Lower leg skin (tissue), 4 donors: ENCODE data around the gene RPS26. TPM values are rescaled to one million over a fixed set of nuclear protein-coding genes. Genes with fewer than 3 reads are reported as not detected.

ENCODE experiments used
- DNase-seq, 2 donors: peaks; one replicate each; pipeline ENCODE4 v3.0.0-alpha.2; 2019; ENCODE audit warnings: low spot score in 2 of 2
- H3K4me3 ChIP-seq: fragments of 200-600 bp; sonication (generic); 2 replicates; pipeline ENCODE4 v1.5.1; 2017; ENCODE audit warnings: mild to moderate bottlenecking, low read depth; ENCODE audit not compliant: poor library complexity, severe bottlenecking
- CTCF ChIP-seq, 3 donors: fragments of 450-650 bp; IDR thresholded peaks; one replicate each; pipeline ENCODE4 v1.5.1; 2016; ENCODE audit warnings: antibody characterized with exemption in 3 of 3, mild to moderate bottlenecking in 3 of 3, moderate library complexity in 2 of 3
- POLR2A ChIP-seq, 2 donors: fragments of 450-650 bp; IDR thresholded peaks; one replicate each; pipeline ENCODE4 v1.6.1; 2016 to 2017; ENCODE audit warnings: antibody characterized with exemption in 2 of 2, mild to moderate bottlenecking in 1 of 2, moderate library complexity in 1 of 2
- WGBS, 2 donors: methylation state at CpG; one replicate each; pipeline ENCODE4 v1.1.5; 2018; 5-methylcytosine and 5-hydroxymethylcytosine counted together
- intact Hi-C: fragments of 100-400 bp; cut with DNase I; formaldehyde crosslinking; loops from one replicate; pipeline ENCODE4 v1.15.0; 2023; ENCODE audit warnings: low total_unique reads
- total RNA-seq, 4 donors: library from RNA; depleted of rRNA; stranded (reverse); fragments of >200 nt; gene quantifications; one replicate each; pipeline ENCODE4 v1.1.0, GENCODE V29; 2016

Gene RPS26
- total RNA-seq, 4 donors from 2014 or later, result 390 to 2,886 (median 552) TPM

DNA sequence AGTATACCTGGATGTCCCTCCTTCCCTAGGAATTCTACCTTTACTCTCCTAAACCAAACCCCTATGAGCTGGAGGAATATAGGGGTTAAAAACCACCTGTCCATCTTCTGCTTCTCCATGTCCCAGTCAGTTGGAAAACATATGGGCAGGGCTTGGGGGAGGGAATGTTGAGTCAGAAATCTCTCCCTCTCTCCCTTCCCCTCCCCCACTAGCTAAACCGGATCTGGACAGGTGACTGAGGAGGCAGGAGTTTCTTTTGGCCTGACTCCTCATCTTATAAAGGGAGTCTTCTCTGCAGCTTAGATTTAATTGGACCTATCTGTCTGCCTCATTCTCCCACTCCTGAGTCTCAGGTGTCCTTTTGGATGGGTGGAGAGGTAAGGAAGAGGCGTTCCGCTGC is 44.4 kb downstream of the RPS26 start:
- 68 to 69% methylated on average over 3 of the region's 3 CpGs for WGBS, 2 donors
- H3K4me3 ChIP-seq, result no peak overlapping the region
- peak in 1 of 2 donors; percentile 54 for DNase-seq
- TF ChIP-seq POLR2A (IDR thresholded peaks at IDR 0.05) (no peak), CTCF (IDR thresholded peaks at IDR 0.05) (no peak)
- intact Hi-C loops, result no loop called here

GRCh38 chr12:56086608-56087007 is 44.9 kb downstream of the RPS26 start:
- 92 to 93% methylated on average over 6 of the region's 6 CpGs for WGBS, 2 donors
- H3K4me3 ChIP-seq, result no peak overlapping the region
- DNase-seq, result no peak
- TF ChIP-seq POLR2A (IDR thresholded peaks at IDR 0.05) (no peak), CTCF (IDR thresholded peaks at IDR 0.05) (no peak)
- intact Hi-C loops, result no loop called here

GRCh38 chr12:56087220-56087619 is 45.5 kb downstream of the RPS26 start:
- no peak for DNase-seq
- no peak for TF ChIP-seq CTCF (IDR thresholded peaks at IDR 0.05)
- TF ChIP-seq POLR2A (IDR thresholded peaks at IDR 0.05), result no peak
- intact Hi-C loops, result no loop called here

More at GRCh38 chr12:56087220-56087619, 45.5 kb downstream of the RPS26 start:
- H3K4me3 ChIP-seq, result no peak overlapping the region
- WGBS, 2 donors, result 75 to 78% methylated on average over 6 of the region's 6 CpGs

Other genes with a start within 250 kb of the RPS26 start
- 10 to 100 TPM; 36.8 to 62.1 (median 59.6) TPM for gene SARNP, start 224.2 kb upstream of the RPS26 start, total RNA-seq
- 10 to 100 TPM; 10.7 to 21.5 (median 17.8) TPM for gene ORMDL2, start 223.9 kb upstream of the RPS26 start, total RNA-seq
- gene DNAJC14, start 212.3 kb upstream of the RPS26 start, total RNA-seq, result 10 to 100 TPM; 25.8 to 39.3 (median 36.1) TPM
- 1 to 10 TPM; 3.4 to 9.0 (median 5.1) TPM for gene MMP19, start 199.0 kb upstream of the RPS26 start, total RNA-seq
- 10 to 100 TPM; 46.8 to 63.7 (median 49.1) TPM for gene PYM1, start 114.0 kb upstream of the RPS26 start, total RNA-seq
- gene DGKA, start 110.8 kb upstream of the RPS26 start, total RNA-seq, result 100 to 1,000 TPM; 139 to 354 (median 176) TPM
- gene PMEL, start 75.9 kb upstream of the RPS26 start, total RNA-seq, result 10 to 100 TPM; 17.2 to 49.3 (median 34.2) TPM
- 10 to 100 TPM; 18.3 to 25.2 (median 24.0) TPM for gene CDK2, start 75.1 kb upstream of the RPS26 start, total RNA-seq
- gene RAB5B, start 67.8 kb upstream of the RPS26 start, total RNA-seq, result 100 to 1,000 TPM in 3 of 4 donors, 10 to 100 TPM in 1; 96.9 to 141 (median 129) TPM
- 10 to 100 TPM in 3 of 4 donors, 1 to 10 TPM in 1; 7.6 to 21.4 (median 13.8) TPM for gene SUOX, start 44.6 kb upstream of the RPS26 start, total RNA-seq
- 1 to 10 TPM; 2.4 to 5.8 (median 3.4) TPM for gene IKZF4, start 20.9 kb upstream of the RPS26 start, total RNA-seq
- gene ERBB3, start 38.2 kb downstream of the RPS26 start, total RNA-seq, result 100 to 1,000 TPM; 177 to 209 (median 202) TPM
- 100 to 1,000 TPM; 118 to 201 (median 130) TPM for gene PA2G4, start 62.6 kb downstream of the RPS26 start, total RNA-seq
- gene RPL41, start 74.7 kb downstream of the RPS26 start, total RNA-seq, result 1,000 to 10,000 TPM; 3,201 to 5,967 (median 4,725) TPM
- gene ZC3H10, start 76.3 kb downstream of the RPS26 start, total RNA-seq, result 1 to 10 TPM; 3.4 to 4.4 (median 3.7) TPM
- gene ESYT1, start 86.3 kb downstream of the RPS26 start, total RNA-seq, result 10 to 100 TPM; 51.2 to 84.1 (median 64.9) TPM
- 10 to 100 TPM in 3 of 4 donors, 1 to 10 TPM in 1; 9.0 to 40.1 (median 22.5) TPM for gene MYL6B, start 110.7 kb downstream of the RPS26 start, total RNA-seq
- gene MYL6, start 116.4 kb downstream of the RPS26 start, total RNA-seq, result 1,000 to 10,000 TPM in 1 of 4 donors, 100 to 1,000 TPM in 3; 700 to 1,156 (median 824) TPM
- gene SMARCC2, start 147.6 kb downstream of the RPS26 start, total RNA-seq, result 10 to 100 TPM; 55.3 to 90.5 (median 63.5) TPM
- gene RNF41, start 180.0 kb downstream of the RPS26 start, total RNA-seq, result 10 to 100 TPM; 33.3 to 46.5 (median 42.1) TPM
- gene NABP2, start 182.4 kb downstream of the RPS26 start, total RNA-seq, result 10 to 100 TPM in 3 of 4 donors, 1 to 10 TPM in 1; 9.9 to 23.1 (median 17.9) TPM
- gene SLC39A5, start 188.1 kb downstream of the RPS26 start, total RNA-seq, result not detected
- gene ANKRD52, start 216.5 kb downstream of the RPS26 start, total RNA-seq, result 10 to 100 TPM; 15.6 to 22.3 (median 18.7) TPM
- 10 to 100 TPM in 1 of 4 donors, 1 to 10 TPM in 3; 2.8 to 11.0 (median 5.8) TPM for gene COQ10A, start 225.0 kb downstream of the RPS26 start, total RNA-seq